BE2C (cell line): ENCODE data around the gene ARPP19.

Experiments
- DNase-seq: peaks from one replicate; pipeline ENCODE4 v3.0.0-alpha.2; 2020
- H3K27me3 ChIP-seq: fragments of 250-450 bp; sonication (Bioruptor Pico); 2 replicates; pipeline ENCODE4 v1.5.1; 2020; ENCODE audit warnings: mild to moderate bottlenecking
- H3K36me3 ChIP-seq: fragments of 250-450 bp; sonication (Bioruptor Pico); 2 replicates; pipeline ENCODE4 v1.5.1; 2020; ENCODE audit warnings: mild to moderate bottlenecking
- H3K4me1 ChIP-seq: fragments of 250-450 bp; sonication (Bioruptor Pico); 2 replicates; pipeline ENCODE4 v1.5.1; 2020
- H3K4me3 ChIP-seq: 2 replicates; pipeline ENCODE4 v1.5.1; 2011; ENCODE audit warnings: low read depth, low read length
- H3K9me3 ChIP-seq: fragments of 250-450 bp; sonication (Bioruptor Pico); 2 replicates; pipeline ENCODE4 v1.5.1; 2020
- CTCF ChIP-seq: IDR thresholded peaks from 2 replicates; pipeline ENCODE4 v1.5.1; 2012; ENCODE audit warnings: mild to moderate bottlenecking, low read depth, low read length

The ARPP19 gene

GRCh38 chr15:52527911-52528563 lies 40.8 kb downstream of the ARPP19 start:
- no peak for TF ChIP-seq CTCF

GRCh38 chr15:52527196-52527910 lies 41.5 kb downstream of the ARPP19 start:
- H3K4me3 ChIP-seq: peak overlapping the region; percentile 65
- H3K9me3 ChIP-seq: no peaks in the 10 kb centered on the region
- H3K36me3 ChIP-seq: no peaks in the 10 kb centered on the region
- no peaks in the 10 kb centered on the region for H3K4me1 ChIP-seq
- no peak for DNase-seq
- TF ChIP-seq CTCF: no peak
- peaks cover 16% of the 10 kb centered on the region for H3K27me3 ChIP-seq

More at GRCh38 chr15:52527911-52528563, 40.8 kb downstream of the ARPP19 start:
- no peaks in the 10 kb centered on the region for H3K4me1 ChIP-seq
- peak overlapping the region; percentile 65 for H3K4me3 ChIP-seq
- no peaks in the 10 kb centered on the region for H3K9me3 ChIP-seq
- peaks cover 16% of the 10 kb centered on the region for H3K27me3 ChIP-seq
- peak; percentile 19 for DNase-seq
- no peaks in the 10 kb centered on the region for H3K36me3 ChIP-seq

- Histone ChIP-seq H3K4me1 (no peaks in the 10 kb centered on the region), H3K9me3 (no peaks in the 10 kb centered on the region), H3K4me3 (no peak overlapping the region), H3K27me3 (peaks cover 3% of the 10 kb centered on the region), H3K36me3 (no peaks in the 10 kb centered on the region)
- DNase-seq: no peak
- no peak for TF ChIP-seq CTCF
These were observed 44.4 kb downstream of the ARPP19 start for GRCh38 chr15:52524223-52525136.

- Histone ChIP-seq H3K36me3 (no peaks in the 10 kb centered on the region), H3K9me3 (no peaks in the 10 kb centered on the region), H3K4me3 (no peak overlapping the region), H3K27me3 (no peaks in the 10 kb centered on the region; the same call in 1 of the 2 replicates), H3K4me1 (no peaks in the 10 kb centered on the region)
- DNase-seq: no peak
- TF ChIP-seq CTCF: no peak
These were observed 45.2 kb downstream of the ARPP19 start for GRCh38 chr15:52523647-52524046.

GRCh38 chr15:52523192-52523591 lies 45.6 kb downstream of the ARPP19 start:
- no peak for TF ChIP-seq CTCF
- Histone ChIP-seq H3K27me3 (no peaks in the 10 kb centered on the region; the same call in 1 of the 2 replicates), H3K4me3 (no peak overlapping the region), H3K36me3 (no peaks in the 10 kb centered on the region), H3K9me3 (no peaks in the 10 kb centered on the region), H3K4me1 (no peaks in the 10 kb centered on the region)
- DNase-seq: no peak
